K562 (cell line): ENCODE results near the gene MRO. TPM values are rescaled to one million over a fixed set of nuclear protein-coding genes. Genes with fewer than 3 reads are reported as not detected.

ENCODE experiments used
- ATAC-seq: fragments of 200-7000 bp; cut with Tn5 transposase; 3 replicates; pipeline ENCODE4 v1.9.1; 2020; ENCODE audit warnings: moderate library complexity
- BruUV-seq: library from RNA; stranded (reverse); fragments of 400-500 nt; replicated peaks from 2 replicates; lab custom pipeline; 2021; lab: Mats Ljungman, UMichigan
- CTCF ChIA-PET: fragments of 300-600 bp; formaldehyde crosslinking; extraction: SDS; loops from one replicate; lab custom pipeline; 2021; ENCODE audit warnings: low intra/inter-chr PET ratio; lab: Yijun Ruan, JAX
- POLR2A ChIA-PET: fragments of 300-600, 350-650 bp; sonication (Branson Sonifier 250); formaldehyde crosslinking; extraction: SDS; loops from one replicate; lab custom pipeline; 2021; ENCODE audit warnings: antibody characterized with exemption, inconsistent platforms; lab: Yijun Ruan, JAX
- DNase-seq, 4 experiments: peaks; one replicate each; pipeline versions ENCODE4 v3.0.0 to v3.0.0-alpha.2; 2011 to 2018; ENCODE audit warnings: low spot score in 3 of 4, mixed read lengths in 3 of 4; ENCODE audit errors: extremely low read depth in 1 of 4
- FAIRE-seq: peaks from 2 replicates; lab custom pipeline; 2011; peaks lifted over from hg19 to GRCh38; lab: Jason Lieb, UNC
- H2AFZ ChIP-seq: 2 replicates; pipeline ENCODE4 v1.6.0; 2011; ENCODE audit warnings: low read depth, low read length, control low read depth, inconsistent platforms
- H3K27ac ChIP-seq: fragments of 200-600 bp; 3 replicates; pipeline ENCODE4 v1.8.0; 2011; ENCODE audit warnings: low read depth, mild to moderate bottlenecking, control low read depth, inconsistent platforms, low read length, moderate library complexity, mixed read lengths; ENCODE audit errors: extremely low read depth
- H3K27me3 ChIP-seq, 2 experiments: fragments of 300-600 bp in 1 of 2; 2 replicates in 1 of 2; 3 replicates in 1 of 2; pipeline versions ENCODE4 v1.6.0 to v1.8.0; 2011; ENCODE audit warnings: inconsistent platforms in 2 of 2, low read length in 2 of 2, mild to moderate bottlenecking in 1 of 2, mixed read lengths in 1 of 2, moderate library complexity in 1 of 2; ENCODE audit not compliant: control insufficient read depth in 2 of 2, insufficient read depth in 2 of 2
- H3K36me3 ChIP-seq: fragments of 300-600 bp; 3 replicates; pipeline ENCODE4 v1.8.0; 2011; ENCODE audit warnings: mild to moderate bottlenecking, low read length, inconsistent platforms; ENCODE audit not compliant: control insufficient read depth, insufficient read depth
- H3K4me1 ChIP-seq, 2 experiments: fragments of 200-600 bp in 1 of 2; replicated peaks in 1 of 2; 2 replicates in 1 of 2; 3 replicates in 1 of 2; pipeline versions ENCODE4 v1.5.1 to v1.8.0; 2011; ENCODE audit warnings: inconsistent platforms in 2 of 2, low read length in 2 of 2, mild to moderate bottlenecking in 1 of 2, mixed read lengths in 1 of 2, moderate library complexity in 1 of 2; ENCODE audit not compliant: control insufficient read depth in 2 of 2, insufficient read depth in 2 of 2
- H3K4me2 ChIP-seq: 2 replicates; pipeline ENCODE4 v1.6.1; 2011; ENCODE audit warnings: low read length, control low read depth, inconsistent platforms, mixed read lengths; ENCODE audit not compliant: insufficient read depth
- H3K4me3 ChIP-seq: fragments of 200-600 bp; sonication (generic), shearing (Covaris generic); 2 replicates; pipeline ENCODE4 v1.5.1; 2016; ENCODE audit warnings: control low read depth, inconsistent platforms
- H3K79me2 ChIP-seq: fragments of 200-600 bp; 3 replicates; pipeline ENCODE4 v1.8.0; 2011; ENCODE audit warnings: low read length, inconsistent platforms; ENCODE audit not compliant: control insufficient read depth, insufficient read depth
- H3K9ac ChIP-seq, 2 experiments: 2 replicates each; pipeline versions ENCODE4 v1.6.0 to v1.6.1; 2011; ENCODE audit warnings: low read depth in 2 of 2, low read length in 2 of 2, control low read depth in 1 of 2, inconsistent platforms in 1 of 2, mild to moderate bottlenecking in 1 of 2, mixed read lengths in 1 of 2; ENCODE audit not compliant: insufficient read depth in 1 of 2
- H3K9me1 ChIP-seq: one replicate; pipeline ENCODE4 v1.6.0; 2011; ENCODE audit warnings: inconsistent platforms, mild to moderate bottlenecking, low read length, moderate library complexity; ENCODE audit not compliant: control insufficient read depth, insufficient read depth
- H3K9me3 ChIP-seq: replicated peaks from 2 replicates; pipeline ENCODE4 v1.5.1; 2011; ENCODE audit warnings: low read depth, low read length, inconsistent platforms; ENCODE audit not compliant: control insufficient read depth, insufficient read depth
- H4K20me1 ChIP-seq: replicated peaks from 2 replicates; pipeline ENCODE4 v1.6.1; 2011; ENCODE audit warnings: low read length, inconsistent platforms, mixed read lengths; ENCODE audit not compliant: control insufficient read depth, insufficient read depth
- FOXJ3 ChIP-seq: sonication (generic); formaldehyde crosslinking; IDR thresholded peaks from 2 replicates; pipeline ENCODE4 v1.4.0; 2020; ENCODE audit warnings: mild to moderate bottlenecking, missing genetic modification reagents
- FOXM1 ChIP-seq, 2 experiments: fragments of 450-650 bp in 1 of 2; sonication (generic) in 1 of 2; formaldehyde crosslinking in 1 of 2; IDR thresholded peaks; 2 replicates each; pipeline versions ENCODE4 v1.6.1 to v1.9.0; 2017 to 2022; ENCODE audit warnings: low read depth in 2 of 2, mild to moderate bottlenecking in 2 of 2, missing genetic modification reagents in 1 of 2, moderate library complexity in 1 of 2
- GMEB1 ChIP-seq: fragments of 250-450 bp; sonication (Bioruptor Pico); IDR thresholded peaks from 2 replicates; pipeline ENCODE4 v1.4.0; 2020; ENCODE audit warnings: mild to moderate bottlenecking
- IFI16 ChIP-seq: fragments of 250-450 bp; sonication (Bioruptor Pico); IDR thresholded peaks from 2 replicates; pipeline ENCODE4 v2.1.2; 2022; ENCODE audit warnings: mild to moderate bottlenecking, inconsistent platforms
- MAFK ChIP-seq: IDR thresholded peaks from 2 replicates; pipeline ENCODE4 v1.6.1; 2011; ENCODE audit warnings: low read length, improper control_type of control experiment
- NCOR1 ChIP-seq: fragments of 450-650 bp; IDR thresholded peaks from 2 replicates; pipeline ENCODE4 v1.6.1; 2016; ENCODE audit warnings: mild to moderate bottlenecking, moderate library complexity
- SAFB2 ChIP-seq: fragments of 200-400 bp; formaldehyde crosslinking; IDR thresholded peaks from 2 replicates; pipeline ENCODE4 v1.6.1; 2018; ENCODE audit warnings: borderline replicate concordance, low read length, low read depth, moderate library complexity; ENCODE audit not compliant: severe bottlenecking
- SNAPC5 ChIP-seq: fragments of 250-450 bp; sonication (Bioruptor Pico); IDR thresholded peaks from 2 replicates; pipeline ENCODE4 v1.8.0; 2021; ENCODE audit warnings: moderate library complexity, mild to moderate bottlenecking, inconsistent platforms
- TARDBP ChIP-seq: fragments of 450-650 bp; IDR thresholded peaks from 2 replicates; pipeline ENCODE4 v1.6.1; 2016
- ZBTB8A ChIP-seq: fragments of 450-650 bp; IDR thresholded peaks from 2 replicates; pipeline ENCODE4 v1.6.1; 2018; ENCODE audit warnings: mild to moderate bottlenecking, moderate library complexity; ENCODE audit not compliant: partially characterized antibody
- ZNF224 ChIP-seq: sonication (generic); formaldehyde crosslinking; IDR thresholded peaks from 2 replicates; pipeline ENCODE4 v1.8.0; 2022; ENCODE audit warnings: mild to moderate bottlenecking, missing genetic modification reagents
- ZNF407 ChIP-seq: fragments of 450-650 bp; IDR thresholded peaks from 2 replicates; pipeline ENCODE4 v1.6.1; 2016; ENCODE audit warnings: low read depth
- ZNF561 ChIP-seq: fragments of 450-650 bp; formaldehyde crosslinking; conservative IDR thresholded peaks from 2 replicates; pipeline ENCODE4 v1.4.0; 2020; ENCODE audit warnings: mild to moderate bottlenecking, moderate library complexity
- WGBS: fragments of 100-300 bp; shearing (Covaris generic); methylation state at CpG from one replicate; pipeline ENCODE4 v1.1.6; 2016; ENCODE audit warnings: low coverage, mixed read lengths; ENCODE audit not compliant: insufficient coverage; ENCODE audit errors: missing lambda C conversion rate; 5-methylcytosine and 5-hydroxymethylcytosine counted together
- in situ Hi-C: fragments of 300-500 bp; cut with MboI; formaldehyde crosslinking; loops from 4 replicates; pipeline ENCODE4 v1.15.0; 2018; ENCODE audit warnings: inconsistent platforms, mixed read lengths
- intact Hi-C: fragments of 100-400 bp; cut with micrococcal nuclease; formaldehyde crosslinking; loops from 2 replicates; pipeline ENCODE4 v1.14.2; 2022
- polyA plus RNA-seq, 8 experiments: library from polyadenylated mRNA; depleted of rRNA in 4 of 8; stranded (reverse) in 5 of 8; unstranded in 3 of 8; fragments of >200 nt; fragmentation: Nextera tagmentation in 2 of 8; fragmentation: Illumina TruSeq in 1 of 8; extraction: Ambion mirVana in 2 of 8; extraction: Trizol in 1 of 8; gene quantifications; 2 replicates each; pipeline versions ENCODE4 v1.2.1 to v1.2.3, GENCODE V29; 2011 to 2014; ENCODE audit warnings: inconsistent platforms in 1 of 8, missing spikeins in 1 of 8
- total RNA-seq, 7 experiments: library from RNA; depleted of rRNA in 6 of 7; stranded (reverse); fragments of >200 nt in 6 of 7; fragmentation: Illumina TruSeq in 2 of 7; extraction: Trizol in 2 of 7; gene quantifications; 2 replicates each; pipeline versions ENCODE4 v1.2.1 to v1.2.3, GENCODE V29; 2011 to 2021; ENCODE audit warnings: low replicate concordance in 1 of 7

The MRO gene
- total and polyA plus RNA-seq, 9 of the 15 experiments (the other 6 are each of a cell fraction or from before 2014, with no cell fraction given) = 0.06 TPM; not detected in 8

- H3K9ac ChIP-seq = no peak overlapping the region
- DNase-seq = no peak
- WGBS = 39% methylated on average over 2 of the region's 2 CpGs
- H3K27ac ChIP-seq = no peak overlapping the region
- no peak overlapping the region for H3K4me2 ChIP-seq
- CTCF ChIA-PET = no interaction called here
- H3K27me3 ChIP-seq = no peaks in the 10 kb centered on the region
- H3K9me1 ChIP-seq = no peaks in the 10 kb centered on the region
- TF ChIP-seq ZNF407 (no peak), TARDBP (no peak), MAFK (no peak), IFI16 (CRISPR knock-in tag) (no peak), NCOR1 (no peak), ZNF224 (no peak), GMEB1 (CRISPR knock-in tag) (no peak), FOXM1 (IDR thresholded peaks at IDR 0.05; ENCODE audit: low read depth) (no peak), FOXM1 (CRISPR knock-in tag; IDR thresholded peaks at IDR 0.05; ENCODE audit: low read depth) (no peak), SNAPC5 (CRISPR knock-in tag) (no peak), ZNF561 (CRISPR knock-in tag) (no peak), SAFB2 (no peak), FOXJ3 (no peak), ZBTB8A (no peak)
- no peaks in the 10 kb centered on the region; a peak in 1 of 5 replicates for H3K4me1 ChIP-seq
- H3K79me2 ChIP-seq = no peaks in the 10 kb centered on the region
- POLR2A ChIA-PET = no interaction called here
- in situ Hi-C loops = no loop called here
- H2AFZ ChIP-seq = no peak overlapping the region
- no peak for FAIRE-seq
- no peaks in the 10 kb centered on the region for H4K20me1 ChIP-seq
- no peaks in the 10 kb centered on the region for H3K9me3 ChIP-seq
- BruUV-seq = no TSS peak
- ATAC-seq = no peak
- H3K36me3 ChIP-seq = no peaks in the 10 kb centered on the region
- H3K4me3 ChIP-seq = no peak overlapping the region
- intact Hi-C loops = no loop called here
Observed at GRCh38 chr18:50825621-50826020, 5.8 kb upstream of the MRO start.
